NCI-H2196 treated with DMSO at 0.1 percent for 48 hours (cell line): Measurements from ENCODE around the gene MRPL27.
A peak's percentile ranks its signal among the peaks of the same experiment; 100 is the strongest.

Source experiments
- DNase-seq: peaks from one replicate; lab custom pipeline; 2025; ENCODE audit not compliant: unreplicated experiment; lab: John Stamatoyannopoulos, UW

The MRPL27 gene

GRCh38 chr17:50388728-50389127 lies 15.7 kb upstream of the MRPL27 start:
- DNase-seq = no peak

- DNase-seq = no peak
These were observed 13.5 kb upstream of the MRPL27 start for GRCh38 chr17:50386510-50386909.

GRCh38 chr17:50382931-50383330 lies 9.9 kb upstream of the MRPL27 start:
- DNase-seq = no peak

GRCh38 chr17:50381920-50382319 lies 8.9 kb upstream of the MRPL27 start:
- no peak for DNase-seq

GRCh38 chr17:50381260-50381815 lies 8.4 kb upstream of the MRPL27 start:
- DNase-seq = no peak

GRCh38 chr17:50380369-50381259 lies 7.6 kb upstream of the MRPL27 start:
- DNase-seq = no peak

GRCh38 chr17:50379351-50380132 lies 6.6 kb upstream of the MRPL27 start:
- DNase-seq = no peak

GRCh38 chr17:50375858-50376538 lies 3.0 kb upstream of the MRPL27 start:
- DNase-seq = no peak

GRCh38 chr17:50373705-50374104 lies 721 bp upstream of the MRPL27 start:
- DNase-seq = no peak

GRCh38 chr17:50372222-50372757 lies 694 bp downstream of the MRPL27 start:
- no peak for DNase-seq

- DNase-seq = no peak
These were observed 1.5 kb downstream of the MRPL27 start for GRCh38 chr17:50371526-50371925.

GRCh38 chr17:50370052-50370451 lies 2.9 kb downstream of the MRPL27 start:
- DNase-seq = no peak

GRCh38 chr17:50367401-50367800 lies 5.6 kb downstream of the MRPL27 start:
- DNase-seq = no peak

- no peak for DNase-seq
These were observed 7.2 kb downstream of the MRPL27 start for GRCh38 chr17:50365649-50366393.

- DNase-seq = no peak
These were observed 7.8 kb downstream of the MRPL27 start for GRCh38 chr17:50365165-50365564.

GRCh38 chr17:50364715-50365114 lies 8.3 kb downstream of the MRPL27 start:
- DNase-seq = no peak

GRCh38 chr17:50364061-50364458 lies 8.9 kb downstream of the MRPL27 start:
- no peak for DNase-seq

GRCh38 chr17:50363217-50364060 lies 9.5 kb downstream of the MRPL27 start:
- DNase-seq = peak; percentile 74

GRCh38 chr17:50362661-50363060 lies 10.3 kb downstream of the MRPL27 start:
- no peak for DNase-seq
